ENCODE data around the gene SKOR1.

DNA sequence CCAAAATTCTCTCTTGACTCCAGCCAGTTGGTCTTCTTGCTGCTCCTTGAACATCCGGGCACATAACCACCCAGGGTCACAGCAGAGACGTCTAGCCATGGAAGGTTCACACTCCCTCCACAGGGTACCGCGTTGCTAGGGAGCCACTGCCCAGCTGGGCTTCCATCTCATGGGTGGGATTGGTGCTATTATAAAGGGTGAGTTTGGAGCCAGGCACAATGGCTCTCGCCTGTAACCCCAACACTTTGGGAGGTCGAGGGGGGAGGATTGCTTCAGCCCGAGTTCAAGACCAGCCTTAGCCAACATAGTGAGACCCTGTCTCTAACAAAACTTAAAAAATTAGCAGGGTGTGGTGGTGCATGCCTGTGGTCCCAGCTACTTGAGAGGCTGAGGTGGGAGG lies 17.5 kb upstream of the SKOR1 start:
- TF ChIP-seq, protein P1, sequence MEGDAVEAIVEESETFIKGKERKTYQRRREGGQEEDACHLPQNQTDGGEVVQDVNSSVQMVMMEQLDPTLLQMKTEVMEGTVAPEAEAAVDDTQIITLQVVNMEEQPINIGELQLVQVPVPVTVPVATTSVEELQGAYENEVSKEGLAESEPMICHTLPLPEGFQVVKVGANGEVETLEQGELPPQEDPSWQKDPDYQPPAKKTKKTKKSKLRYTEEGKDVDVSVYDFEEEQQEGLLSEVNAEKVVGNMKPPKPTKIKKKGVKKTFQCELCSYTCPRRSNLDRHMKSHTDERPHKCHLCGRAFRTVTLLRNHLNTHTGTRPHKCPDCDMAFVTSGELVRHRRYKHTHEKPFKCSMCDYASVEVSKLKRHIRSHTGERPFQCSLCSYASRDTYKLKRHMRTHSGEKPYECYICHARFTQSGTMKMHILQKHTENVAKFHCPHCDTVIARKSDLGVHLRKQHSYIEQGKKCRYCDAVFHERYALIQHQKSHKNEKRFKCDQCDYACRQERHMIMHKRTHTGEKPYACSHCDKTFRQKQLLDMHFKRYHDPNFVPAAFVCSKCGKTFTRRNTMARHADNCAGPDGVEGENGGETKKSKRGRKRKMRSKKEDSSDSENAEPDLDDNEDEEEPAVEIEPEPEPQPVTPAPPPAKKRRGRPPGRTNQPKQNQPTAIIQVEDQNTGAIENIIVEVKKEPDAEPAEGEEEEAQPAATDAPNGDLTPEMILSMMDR (IDR thresholded peaks at IDR 0.05): no peak
- TF ChIP-seq POLR2A (IDR thresholded peaks at IDR 0.05): no peak
